Measurements from ENCODE around the gene S100Z.

The S100Z gene

DNA sequence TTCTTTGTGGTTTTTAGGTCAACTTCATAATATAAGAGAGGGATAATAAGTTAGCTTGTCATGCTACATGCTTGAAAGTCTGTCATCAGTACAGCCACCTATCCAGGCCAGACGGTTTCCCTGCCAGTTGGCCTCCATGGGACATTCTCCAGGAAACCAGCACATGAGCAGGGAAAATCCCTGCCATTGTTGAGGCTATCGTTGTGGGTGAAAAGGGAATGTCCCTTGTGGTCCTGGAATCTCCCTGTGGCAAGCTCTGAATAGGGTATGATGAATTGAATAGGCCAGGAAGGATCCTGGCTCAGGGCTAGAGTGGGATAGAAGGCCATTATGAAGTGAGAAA lies 18.7 kb upstream of the S100Z start:
- TF ChIP-seq CTCF (IDR thresholded peaks at IDR 0.05; ENCODE audit: insufficient read depth, low read length) (no peak), POLR2AphosphoS5 (IDR thresholded peaks at IDR 0.05; ENCODE audit: low read depth) (no peak), SPI1 (IDR thresholded peaks at IDR 0.05; ENCODE audit: borderline replicate concordance, low read depth) (no peak), GABPA (IDR thresholded peaks at IDR 0.05; ENCODE audit: low read depth) (no peak)
- TF ChIP-seq, protein P1, sequence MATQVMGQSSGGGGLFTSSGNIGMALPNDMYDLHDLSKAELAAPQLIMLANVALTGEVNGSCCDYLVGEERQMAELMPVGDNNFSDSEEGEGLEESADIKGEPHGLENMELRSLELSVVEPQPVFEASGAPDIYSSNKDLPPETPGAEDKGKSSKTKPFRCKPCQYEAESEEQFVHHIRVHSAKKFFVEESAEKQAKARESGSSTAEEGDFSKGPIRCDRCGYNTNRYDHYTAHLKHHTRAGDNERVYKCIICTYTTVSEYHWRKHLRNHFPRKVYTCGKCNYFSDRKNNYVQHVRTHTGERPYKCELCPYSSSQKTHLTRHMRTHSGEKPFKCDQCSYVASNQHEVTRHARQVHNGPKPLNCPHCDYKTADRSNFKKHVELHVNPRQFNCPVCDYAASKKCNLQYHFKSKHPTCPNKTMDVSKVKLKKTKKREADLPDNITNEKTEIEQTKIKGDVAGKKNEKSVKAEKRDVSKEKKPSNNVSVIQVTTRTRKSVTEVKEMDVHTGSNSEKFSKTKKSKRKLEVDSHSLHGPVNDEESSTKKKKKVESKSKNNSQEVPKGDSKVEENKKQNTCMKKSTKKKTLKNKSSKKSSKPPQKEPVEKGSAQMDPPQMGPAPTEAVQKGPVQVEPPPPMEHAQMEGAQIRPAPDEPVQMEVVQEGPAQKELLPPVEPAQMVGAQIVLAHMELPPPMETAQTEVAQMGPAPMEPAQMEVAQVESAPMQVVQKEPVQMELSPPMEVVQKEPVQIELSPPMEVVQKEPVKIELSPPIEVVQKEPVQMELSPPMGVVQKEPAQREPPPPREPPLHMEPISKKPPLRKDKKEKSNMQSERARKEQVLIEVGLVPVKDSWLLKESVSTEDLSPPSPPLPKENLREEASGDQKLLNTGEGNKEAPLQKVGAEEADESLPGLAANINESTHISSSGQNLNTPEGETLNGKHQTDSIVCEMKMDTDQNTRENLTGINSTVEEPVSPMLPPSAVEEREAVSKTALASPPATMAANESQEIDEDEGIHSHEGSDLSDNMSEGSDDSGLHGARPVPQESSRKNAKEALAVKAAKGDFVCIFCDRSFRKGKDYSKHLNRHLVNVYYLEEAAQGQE (IDR thresholded peaks at IDR 0.05; ENCODE audit: insufficient replicate concordance, low read depth) = no peak
- H3K4me3 ChIP-seq (replicated peaks; ENCODE audit: insufficient read depth, low read length) = no peak overlapping the region
- H3K27me3 ChIP-seq (ENCODE audit: insufficient read depth, poor library complexity, severe bottlenecking) = no peaks in the 10 kb centered on the region
- DNase-seq (ENCODE audit: low read depth in 1 of 2, low spot score in 1 of 2) = no peak
- no peak overlapping the region for H3K27ac ChIP-seq (replicated peaks)

DNA sequence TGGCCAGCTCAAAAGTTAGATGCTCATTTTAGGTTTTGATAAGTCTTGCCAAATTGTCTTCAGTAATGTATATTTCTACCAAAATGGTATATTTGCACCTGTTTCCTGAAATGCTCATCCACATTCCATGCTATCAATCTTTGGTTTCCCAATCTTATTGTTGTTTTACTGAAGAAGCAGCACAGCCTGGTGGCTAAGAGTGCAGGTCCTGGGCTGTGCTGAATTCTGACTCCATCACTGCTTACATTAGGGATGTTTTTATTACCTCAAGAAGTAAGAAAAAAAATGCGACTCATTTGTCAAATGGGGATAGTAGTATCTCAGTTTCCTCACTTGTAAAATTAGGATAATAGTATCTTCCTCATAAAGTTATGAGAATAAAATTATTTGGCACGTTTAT lies 13.6 kb upstream of the S100Z start:
- Histone ChIP-seq H3K4me3 (replicated peaks; ENCODE audit: insufficient read depth, low read length) (no peak overlapping the region), H3K27me3 (ENCODE audit: insufficient read depth, poor library complexity, severe bottlenecking) (no peaks in the 10 kb centered on the region), H3K27ac (replicated peaks) (no peak overlapping the region)
- TF ChIP-seq GABPA (IDR thresholded peaks at IDR 0.05; ENCODE audit: low read depth) = no peak
- TF ChIP-seq POLR2AphosphoS5 (IDR thresholded peaks at IDR 0.05; ENCODE audit: low read depth) = no peak
- TF ChIP-seq, protein P1 (IDR thresholded peaks at IDR 0.05; ENCODE audit: insufficient replicate concordance, low read depth) = no peak
- DNase-seq (ENCODE audit: low read depth in 1 of 2, low spot score in 1 of 2) = no peak

DNA sequence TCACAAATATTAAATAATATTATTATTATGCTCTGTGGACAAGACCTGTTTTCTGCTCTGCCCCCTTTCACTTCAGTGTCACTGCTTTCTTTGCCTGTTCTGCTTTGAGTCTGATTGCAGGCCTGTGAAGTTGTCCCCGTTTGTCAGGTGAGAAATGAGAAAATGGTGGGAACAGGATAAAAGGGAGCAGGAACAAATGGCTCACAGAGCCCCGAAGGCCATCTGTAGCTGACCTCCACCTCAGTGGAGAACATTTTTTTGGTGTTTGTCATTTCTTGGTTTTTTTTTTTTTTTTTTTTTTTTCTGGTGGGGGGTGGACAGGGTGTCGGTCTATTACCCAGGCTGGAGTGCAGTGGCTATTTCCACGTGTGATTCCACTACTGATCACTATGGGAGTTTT lies 13.2 kb upstream of the S100Z start:
- Histone ChIP-seq H3K4me3 (replicated peaks; ENCODE audit: insufficient read depth, low read length) (no peak overlapping the region), H3K27ac (replicated peaks) (no peak overlapping the region), H3K27me3 (ENCODE audit: insufficient read depth, poor library complexity, severe bottlenecking) (no peaks in the 10 kb centered on the region)
- TF ChIP-seq POLR2AphosphoS5 (IDR thresholded peaks at IDR 0.05; ENCODE audit: low read depth) (no peak), SPI1 (IDR thresholded peaks at IDR 0.05; ENCODE audit: borderline replicate concordance, low read depth) (no peak), CTCF (IDR thresholded peaks at IDR 0.05; ENCODE audit: insufficient read depth, low read length) (no peak), GABPA (IDR thresholded peaks at IDR 0.05; ENCODE audit: low read depth) (no peak)
- TF ChIP-seq, protein P1 (IDR thresholded peaks at IDR 0.05; ENCODE audit: insufficient replicate concordance, low read depth) = no peak
- DNase-seq (ENCODE audit: low read depth in 1 of 2, low spot score in 1 of 2) = no peak

Measured in HL-60 (cell line).